ENCODE results near the gene ADCY4.
A peak's percentile ranks its signal among the peaks of the same experiment; 100 is the strongest.

The ADCY4 gene

GRCh38 chr14:24293525-24293924 lies 41.3 kb downstream of the ADCY4 start:
- no peak for DNase-seq

- DNase-seq: no peak
These were observed 42.6 kb downstream of the ADCY4 start for GRCh38 chr14:24292118-24292807.

GRCh38 chr14:24291446-24292117 lies 43.3 kb downstream of the ADCY4 start:
- DNase-seq: no peak

GRCh38 chr14:24290746-24291145 lies 44.1 kb downstream of the ADCY4 start:
- DNase-seq: no peak

- no peak for DNase-seq
These were observed 45.1 kb downstream of the ADCY4 start for GRCh38 chr14:24289649-24290280.

GRCh38 chr14:24286996-24287395 lies 47.9 kb downstream of the ADCY4 start:
- DNase-seq: no peak

- no peak for DNase-seq
These were observed 49.5 kb downstream of the ADCY4 start for GRCh38 chr14:24285351-24285750.

GRCh38 chr14:24284501-24285035 lies 50.3 kb downstream of the ADCY4 start:
- no peak for DNase-seq

- DNase-seq: no peak
These were observed 50.9 kb downstream of the ADCY4 start for GRCh38 chr14:24283796-24284460.

GRCh38 chr14:24282736-24283135 lies 52.1 kb downstream of the ADCY4 start:
- DNase-seq: no peak

GRCh38 chr14:24281636-24282035 lies 53.2 kb downstream of the ADCY4 start:
- DNase-seq: no peak

- no peak for DNase-seq
These were observed 53.9 kb downstream of the ADCY4 start for GRCh38 chr14:24280797-24281460.

GRCh38 chr14:24279301-24280186 lies 55.3 kb downstream of the ADCY4 start:
- peak; percentile 41 for DNase-seq

- DNase-seq: no peak
These were observed 56.4 kb downstream of the ADCY4 start for GRCh38 chr14:24278424-24278823.

- peak; percentile 79 for DNase-seq
These were observed 57.1 kb downstream of the ADCY4 start for GRCh38 chr14:24277606-24278321.

- no peak for DNase-seq
These were observed 57.8 kb downstream of the ADCY4 start for GRCh38 chr14:24277071-24277470.

GRCh38 chr14:24274101-24274543 lies 60.7 kb downstream of the ADCY4 start:
- DNase-seq: no peak

GRCh38 chr14:24273422-24273998 lies 61.4 kb downstream of the ADCY4 start:
- no peak for DNase-seq

GRCh38 chr14:24272467-24272866 lies 62.4 kb downstream of the ADCY4 start:
- no peak for DNase-seq

- no peak for DNase-seq
These were observed 63.0 kb downstream of the ADCY4 start for GRCh38 chr14:24271834-24272263.
